Glutamatergic neuron (in vitro differentiated cells): ENCODE measurements around the gene SPATA12. TPM values are rescaled to one million over a fixed set of nuclear protein-coding genes. Genes with fewer than 3 reads are reported as not detected.

Experiments used
- DNase-seq: peaks from one replicate; pipeline ENCODE4 v3.0.0; 2022
- H3K27ac Mint-ChIP-seq: one replicate; pipeline ENCODE4 v1.8.0; 2020; ENCODE audit warnings: mild to moderate bottlenecking, mixed read lengths, inconsistent platforms; ENCODE audit not compliant: unreplicated experiment
- H3K27me3 Mint-ChIP-seq: one replicate; pipeline ENCODE4 v1.8.0; 2020; ENCODE audit warnings: mild to moderate bottlenecking, moderate library complexity, mixed read lengths, inconsistent platforms; ENCODE audit not compliant: unreplicated experiment
- H3K36me3 Mint-ChIP-seq: one replicate; pipeline ENCODE4 v1.8.0; 2020; ENCODE audit warnings: mild to moderate bottlenecking, mixed read lengths, inconsistent platforms; ENCODE audit not compliant: unreplicated experiment
- H3K4me1 Mint-ChIP-seq: one replicate; pipeline ENCODE4 v1.8.0; 2020; ENCODE audit warnings: mild to moderate bottlenecking, low read depth, mixed read lengths, inconsistent platforms; ENCODE audit not compliant: unreplicated experiment
- H3K4me3 Mint-ChIP-seq: one replicate; pipeline ENCODE4 v1.8.0; 2020; ENCODE audit warnings: mild to moderate bottlenecking, mixed read lengths, inconsistent platforms; ENCODE audit not compliant: unreplicated experiment
- H3K9me3 Mint-ChIP-seq: one replicate; pipeline ENCODE4 v1.8.0; 2020; ENCODE audit warnings: mild to moderate bottlenecking, moderate library complexity, mixed read lengths, inconsistent platforms; ENCODE audit not compliant: unreplicated experiment
- total RNA-seq: library from RNA; stranded (reverse); fragmentation: NEBNext Ultra II Directional; extraction: Animal tissue kit (Norgen Biotek cat#: 25700); gene quantifications from one replicate; pipeline ENCODE4 v1.2.1, GENCODE V29; 2021; ENCODE audit not compliant: unreplicated experiment
- TF ChIP-seq, protein P1 (sequence below): fragments of 200-600 bp; sonication (generic); IDR thresholded peaks from one replicate; pipeline ENCODE4 v1.5.0; 2021; ENCODE audit not compliant: partially characterized antibody, unreplicated experiment

SPATA12 gene
- total RNA-seq, 1 donor from 2014 or later: not detected

GRCh38 chr3:57029383-57029782, 31.1 kb upstream of the SPATA12 start:
- peaks cover 2% of the 10 kb centered on the region for H3K9me3 Mint-ChIP-seq
- no peaks in the 10 kb centered on the region for H3K27me3 Mint-ChIP-seq
- no peak overlapping the region for H3K27ac Mint-ChIP-seq

GRCh38 chr3:57029924-57030323, 30.5 kb upstream of the SPATA12 start:
- Mint-ChIP-seq H3K27me3 (no peaks in the 10 kb centered on the region), H3K4me3 (no peak overlapping the region), H3K27ac (no peak overlapping the region), H3K9me3 (peaks cover 2% of the 10 kb centered on the region), H3K4me1 (peaks cover 2% of the 10 kb centered on the region), H3K36me3 (no peaks in the 10 kb centered on the region)
- DNase-seq: no peak
- TF ChIP-seq, protein P1, sequence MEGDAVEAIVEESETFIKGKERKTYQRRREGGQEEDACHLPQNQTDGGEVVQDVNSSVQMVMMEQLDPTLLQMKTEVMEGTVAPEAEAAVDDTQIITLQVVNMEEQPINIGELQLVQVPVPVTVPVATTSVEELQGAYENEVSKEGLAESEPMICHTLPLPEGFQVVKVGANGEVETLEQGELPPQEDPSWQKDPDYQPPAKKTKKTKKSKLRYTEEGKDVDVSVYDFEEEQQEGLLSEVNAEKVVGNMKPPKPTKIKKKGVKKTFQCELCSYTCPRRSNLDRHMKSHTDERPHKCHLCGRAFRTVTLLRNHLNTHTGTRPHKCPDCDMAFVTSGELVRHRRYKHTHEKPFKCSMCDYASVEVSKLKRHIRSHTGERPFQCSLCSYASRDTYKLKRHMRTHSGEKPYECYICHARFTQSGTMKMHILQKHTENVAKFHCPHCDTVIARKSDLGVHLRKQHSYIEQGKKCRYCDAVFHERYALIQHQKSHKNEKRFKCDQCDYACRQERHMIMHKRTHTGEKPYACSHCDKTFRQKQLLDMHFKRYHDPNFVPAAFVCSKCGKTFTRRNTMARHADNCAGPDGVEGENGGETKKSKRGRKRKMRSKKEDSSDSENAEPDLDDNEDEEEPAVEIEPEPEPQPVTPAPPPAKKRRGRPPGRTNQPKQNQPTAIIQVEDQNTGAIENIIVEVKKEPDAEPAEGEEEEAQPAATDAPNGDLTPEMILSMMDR: no peak

More at GRCh38 chr3:57029383-57029782, 31.1 kb upstream of the SPATA12 start:
- Mint-ChIP-seq H3K4me1 (peaks cover 2% of the 10 kb centered on the region), H3K4me3 (no peak overlapping the region), H3K36me3 (no peaks in the 10 kb centered on the region)
- no peak for DNase-seq
- TF ChIP-seq, protein P1: no peak

DNA sequence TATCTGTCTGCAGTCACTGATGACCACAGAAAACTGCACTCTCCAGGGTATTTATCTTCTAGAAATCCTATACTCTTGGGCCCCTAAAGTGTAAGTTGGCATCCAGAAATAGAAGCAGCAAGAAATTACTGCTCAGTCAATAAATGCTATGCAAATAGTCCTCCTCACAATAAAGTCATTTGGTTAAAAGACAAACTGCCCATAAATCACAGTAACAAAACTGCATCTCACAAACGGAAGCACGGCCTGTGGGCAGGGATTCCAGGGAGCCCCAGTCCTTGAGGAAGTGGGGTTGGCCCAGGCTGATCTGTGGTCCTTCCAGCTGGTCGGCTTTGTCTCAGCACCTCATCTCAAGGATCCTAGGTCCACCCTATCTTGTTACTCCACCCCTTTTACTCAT, 29.7 kb upstream of the SPATA12 start:
- no peaks in the 10 kb centered on the region for H3K36me3 Mint-ChIP-seq
- no peak overlapping the region for H3K27ac Mint-ChIP-seq
- H3K4me1 Mint-ChIP-seq: peaks cover 2% of the 10 kb centered on the region
- H3K4me3 Mint-ChIP-seq: no peak overlapping the region
- no peak for DNase-seq
- TF ChIP-seq, protein P1: no peak
- peaks cover 2% of the 10 kb centered on the region for H3K9me3 Mint-ChIP-seq
- no peaks in the 10 kb centered on the region for H3K27me3 Mint-ChIP-seq

- H3K27ac Mint-ChIP-seq: no peak overlapping the region
- peaks cover 2% of the 10 kb centered on the region for H3K4me1 Mint-ChIP-seq
- no peaks in the 10 kb centered on the region for H3K36me3 Mint-ChIP-seq
- H3K4me3 Mint-ChIP-seq: no peak overlapping the region
- DNase-seq: no peak
- peaks cover 2% of the 10 kb centered on the region for H3K9me3 Mint-ChIP-seq
- no peaks in the 10 kb centered on the region for H3K27me3 Mint-ChIP-seq
- TF ChIP-seq, protein P1: no peak
These were observed 28.6 kb upstream of the SPATA12 start for GRCh38 chr3:57031631-57032541.

- H3K4me3 Mint-ChIP-seq: no peak overlapping the region
- peaks cover 4% of the 10 kb centered on the region for H3K27me3 Mint-ChIP-seq
- TF ChIP-seq, protein P1: no peak
- no peak for DNase-seq
- peaks cover 5% of the 10 kb centered on the region for H3K4me1 Mint-ChIP-seq
- H3K27ac Mint-ChIP-seq: no peak overlapping the region
- peaks cover 2% of the 10 kb centered on the region for H3K9me3 Mint-ChIP-seq
- no peaks in the 10 kb centered on the region for H3K36me3 Mint-ChIP-seq
These were observed 23.5 kb upstream of the SPATA12 start for GRCh38 chr3:57036952-57037351.
